NCI-H1048 (cell line): ENCODE measurements around the gene LTK.
"Not testable (repeated sequence)": the region's sequence is repeated elsewhere in the genome, so short reads cannot be mapped to it uniquely, and the experiment has no call there.

Source experiments
- DNase-seq: peaks from one replicate; lab custom pipeline; 2025; lab: John Stamatoyannopoulos, UW

LTK gene

GRCh38 chr15:41474941-41475340 is 38.7 kb downstream of the LTK start:
- DNase-seq = no peak

GRCh38 chr15:41474436-41474835 is 39.2 kb downstream of the LTK start:
- no peak for DNase-seq

- DNase-seq = no peak
Measured at GRCh38 chr15:41473418-41473817, 40.2 kb downstream of the LTK start.

- DNase-seq = not testable (repeated sequence)
Measured at GRCh38 chr15:41469644-41470043, 44.0 kb downstream of the LTK start.

- DNase-seq = no peak
Measured at GRCh38 chr15:41466711-41467110, 46.9 kb downstream of the LTK start.

- DNase-seq = no peak
Measured at GRCh38 chr15:41465822-41466421, 47.7 kb downstream of the LTK start.

GRCh38 chr15:41464889-41465580 is 48.6 kb downstream of the LTK start:
- DNase-seq = no peak

- DNase-seq = no peak
Measured at GRCh38 chr15:41462084-41462795, 51.4 kb downstream of the LTK start.
